ENCODE data around the gene CYP2W1. TPM values are rescaled to one million over a fixed set of nuclear protein-coding genes. Genes with fewer than 3 reads are reported as not detected.
"Not testable (repeated sequence)": the region's sequence is repeated elsewhere in the genome, so short reads cannot be mapped to it uniquely, and the experiment has no call there.

CYP2W1 gene
- polyA plus RNA-seq, 3 donors from 2014 or later = not detected

DNA sequence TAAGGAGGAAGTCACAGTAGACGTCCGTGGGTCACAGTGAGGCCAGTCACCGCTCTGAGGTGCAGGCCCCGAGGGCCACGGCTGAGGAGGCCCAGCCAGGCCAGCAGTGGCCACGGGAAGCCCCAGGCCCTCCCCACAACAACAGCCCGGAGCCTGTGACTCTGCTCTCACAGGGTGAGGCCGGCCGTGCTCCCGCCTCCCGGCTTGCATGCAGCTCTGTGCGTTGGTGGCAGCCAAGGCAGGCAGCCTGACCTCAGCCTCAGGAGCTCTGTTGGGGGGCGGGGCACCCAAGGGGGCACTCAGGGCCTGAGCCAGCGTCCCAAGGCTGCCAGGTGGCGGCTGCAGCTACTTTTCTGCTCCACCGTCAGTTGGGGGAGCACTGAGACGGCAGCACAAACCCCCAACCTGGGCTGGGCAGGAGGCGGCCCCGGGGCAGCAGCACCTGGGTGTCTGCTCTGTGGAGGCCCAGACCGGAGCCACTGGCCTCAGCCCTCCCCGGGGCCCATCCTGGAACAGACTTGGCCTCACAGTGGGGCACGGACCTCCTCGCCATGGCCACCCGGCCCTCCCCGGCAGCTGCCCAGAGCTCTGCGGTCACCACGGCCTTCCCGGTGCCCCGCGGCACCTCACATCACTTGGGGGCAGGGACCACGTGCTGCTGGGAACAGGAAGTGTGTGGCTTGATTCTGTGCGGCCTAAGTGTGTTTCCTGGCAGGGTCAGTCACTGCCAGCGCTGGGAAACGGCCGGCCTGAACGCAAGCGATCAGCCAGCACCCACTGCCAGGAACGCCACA lies 13.3 kb downstream of the CYP2W1 start:
- no peak for DNase-seq
- H3K36me3 Mint-ChIP-seq = peaks cover 0 to 5% (median 4%) of the 10 kb centered on the region in 3 donors

DNA sequence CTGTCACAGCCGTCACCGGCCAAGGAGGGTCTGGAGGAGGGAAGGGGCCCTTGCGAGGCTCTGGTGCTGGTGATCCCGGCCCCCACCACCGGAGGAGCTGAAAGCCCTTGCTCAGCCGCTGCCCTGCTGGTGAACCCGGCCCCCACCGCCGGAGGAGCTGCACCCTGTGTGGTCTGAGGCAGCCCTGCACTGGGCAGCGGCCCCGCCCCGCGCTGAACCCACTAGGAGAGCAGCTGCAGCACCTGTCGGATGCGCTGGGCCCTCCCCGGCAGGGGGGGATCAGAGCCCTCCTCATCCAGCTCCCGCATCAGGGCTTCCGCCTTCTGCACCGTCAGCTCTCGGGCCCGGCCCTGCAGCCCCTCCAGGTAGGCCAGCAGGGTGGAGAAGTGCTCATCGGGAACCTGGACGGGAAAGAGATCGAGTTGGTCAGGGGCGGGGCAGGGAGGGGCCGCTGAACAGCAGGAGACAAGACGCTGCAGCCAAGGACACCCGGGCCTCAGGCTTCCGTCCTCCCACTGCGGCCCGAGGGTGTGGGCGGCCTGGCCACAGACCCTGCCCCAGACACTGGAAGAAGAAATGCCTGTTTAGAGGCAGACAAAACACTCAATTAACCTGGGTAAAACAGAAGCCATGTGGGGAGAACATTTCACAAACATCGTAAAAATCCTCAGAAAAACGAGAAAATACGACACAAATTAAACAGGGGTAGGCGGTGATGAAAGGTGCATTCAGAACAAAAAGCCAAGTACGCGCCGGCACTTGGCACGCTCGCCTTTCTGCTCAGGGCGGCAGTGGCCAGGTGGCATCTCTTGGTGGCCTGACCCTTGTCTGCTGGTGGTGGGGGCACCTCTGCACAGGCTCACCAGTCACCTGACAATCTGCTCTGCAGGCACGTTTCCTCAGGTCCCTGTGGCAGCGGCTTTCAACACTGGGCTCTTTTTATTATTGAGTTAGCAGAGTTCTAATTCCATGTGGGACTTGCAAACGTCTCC lies 14.7 kb downstream of the CYP2W1 start:
- Mint-ChIP-seq H3K4me1 (peaks cover 0 to 16% of the 10 kb centered on the region in 2 donors), H3K27ac (peak overlapping the region in 1 of 6 donors; percentile 46), H3K27me3 (ENCODE audit: low read depth in 3 of 3) (peaks cover 19 to 29% (median 23%) of the 10 kb centered on the region in 3 donors), H3K4me3 (no peak overlapping the region), H3K36me3 (peaks cover 0 to 5% (median 4%) of the 10 kb centered on the region in 3 donors), H3K9me3 (no peaks in the 10 kb centered on the region)
- no peak for DNase-seq

More for the DNA sequence above, 13.3 kb downstream of the CYP2W1 start:
- Mint-ChIP-seq H3K4me1 (peaks cover 0 to 14% of the 10 kb centered on the region in 2 donors), H3K9me3 (no peaks in the 10 kb centered on the region), H3K4me3 (no peak overlapping the region), H3K27me3 (ENCODE audit: low read depth in 3 of 3) (peaks cover 10 to 18% (median 10%) of the 10 kb centered on the region in 3 donors), H3K27ac (no peak overlapping the region)

DNA sequence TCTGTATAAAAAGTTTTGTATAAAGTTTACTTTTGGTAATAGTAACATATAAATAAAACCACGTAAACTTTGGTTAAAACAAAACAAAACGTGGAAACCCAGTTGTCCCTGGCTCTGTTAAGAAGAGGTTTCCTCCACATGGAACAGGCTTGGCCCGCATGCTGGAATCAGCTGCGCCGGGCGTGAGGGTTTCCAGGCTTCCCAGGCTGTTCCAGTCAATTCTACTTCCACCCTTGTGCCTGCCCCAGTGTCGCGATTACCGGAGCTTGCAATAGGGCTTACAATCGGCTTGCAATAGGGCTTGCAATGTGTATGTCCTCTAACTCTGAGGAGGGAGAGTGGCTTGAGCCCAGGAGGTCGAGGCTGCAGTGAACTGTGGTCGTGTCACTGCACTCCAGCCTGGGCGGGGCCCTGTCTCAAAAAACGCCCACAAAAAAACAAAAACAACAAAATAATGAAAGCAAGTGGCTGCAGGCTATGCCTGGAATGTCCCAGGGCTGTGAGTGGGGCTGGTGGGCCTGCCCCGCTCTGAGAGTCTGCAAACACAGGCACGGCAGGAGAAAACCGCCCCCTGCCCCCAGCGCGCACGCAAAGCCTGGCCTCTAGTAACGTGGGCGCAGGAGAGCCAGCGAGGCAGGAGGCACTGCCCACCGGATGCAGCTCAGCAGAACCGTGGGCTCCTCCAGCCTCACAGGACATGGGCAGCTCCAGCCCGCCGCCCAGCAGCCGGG lies 16.3 kb downstream of the CYP2W1 start:
- DNase-seq = no peak
- peaks cover 18 to 26% (median 20%) of the 10 kb centered on the region in 3 donors for H3K27me3 Mint-ChIP-seq (ENCODE audit: low read depth in 3 of 3)
- peaks cover 0 to 5% (median 4%) of the 10 kb centered on the region in 3 donors for H3K36me3 Mint-ChIP-seq
- no peaks in the 10 kb centered on the region for H3K9me3 Mint-ChIP-seq
- H3K4me1 Mint-ChIP-seq = peaks cover 0 to 11% of the 10 kb centered on the region in 2 donors
- peak overlapping the region in 1 of 6 donors; percentile 27 for H3K27ac Mint-ChIP-seq
- H3K4me3 Mint-ChIP-seq = no peak overlapping the region

DNA sequence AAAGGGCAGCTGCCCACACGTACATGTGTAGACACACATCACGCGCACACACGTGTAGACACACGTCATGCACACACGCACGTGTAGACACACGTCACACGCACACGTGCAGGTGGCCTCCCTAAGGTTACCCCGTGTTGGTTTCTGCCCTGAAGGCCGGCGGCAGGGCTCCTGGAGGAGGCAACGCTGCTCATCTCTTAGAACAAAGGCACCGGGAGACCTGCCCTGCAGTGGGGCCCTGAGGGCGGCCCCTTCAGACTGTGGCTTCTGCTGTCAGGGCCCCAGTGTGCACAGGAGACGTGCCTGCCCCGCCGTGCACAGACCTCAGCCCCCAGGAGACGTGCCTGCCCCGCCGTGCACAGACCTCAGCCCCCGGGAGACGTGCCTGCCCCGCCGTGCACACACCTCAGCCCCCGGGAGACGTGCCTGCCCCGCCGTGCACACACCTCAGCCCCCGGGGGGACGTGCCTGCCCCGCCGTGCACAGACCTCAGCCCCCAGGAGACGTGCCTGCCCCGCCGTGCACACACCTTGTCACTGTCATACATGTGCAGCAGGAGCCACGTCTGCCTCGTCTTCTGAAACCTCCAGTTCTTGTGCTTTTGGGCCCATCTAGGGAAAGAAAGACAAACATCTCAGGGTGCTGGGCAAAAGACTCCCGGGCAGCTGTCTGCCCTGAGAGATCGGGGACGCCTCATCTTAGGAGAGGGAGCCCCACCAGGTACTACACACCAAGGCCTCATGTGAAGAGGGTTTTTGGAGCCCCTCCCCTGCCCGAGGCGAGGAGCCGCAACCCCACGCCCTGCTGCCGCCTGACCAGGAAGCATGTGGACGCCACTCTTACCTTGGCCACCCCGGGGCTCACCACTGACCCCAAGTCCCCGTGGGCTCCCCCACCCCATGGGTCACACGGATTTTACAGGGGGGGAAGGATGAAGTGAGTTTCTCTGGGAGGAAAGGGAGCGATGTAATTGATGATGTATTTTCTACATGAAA lies 17.3 kb downstream of the CYP2W1 start:
- no peak overlapping the region for H3K4me3 Mint-ChIP-seq
- peaks cover 0 to 5% (median 4%) of the 10 kb centered on the region in 3 donors for H3K36me3 Mint-ChIP-seq
- H3K27ac Mint-ChIP-seq = peak overlapping the region in 1 of 6 donors; percentile 27
- H3K27me3 Mint-ChIP-seq (ENCODE audit: low read depth in 3 of 3) = peaks cover 19 to 27% (median 21%) of the 10 kb centered on the region in 3 donors
- peaks cover 0 to 11% of the 10 kb centered on the region in 2 donors for H3K4me1 Mint-ChIP-seq
- H3K9me3 Mint-ChIP-seq = no peaks in the 10 kb centered on the region
- no peak for DNase-seq

DNA sequence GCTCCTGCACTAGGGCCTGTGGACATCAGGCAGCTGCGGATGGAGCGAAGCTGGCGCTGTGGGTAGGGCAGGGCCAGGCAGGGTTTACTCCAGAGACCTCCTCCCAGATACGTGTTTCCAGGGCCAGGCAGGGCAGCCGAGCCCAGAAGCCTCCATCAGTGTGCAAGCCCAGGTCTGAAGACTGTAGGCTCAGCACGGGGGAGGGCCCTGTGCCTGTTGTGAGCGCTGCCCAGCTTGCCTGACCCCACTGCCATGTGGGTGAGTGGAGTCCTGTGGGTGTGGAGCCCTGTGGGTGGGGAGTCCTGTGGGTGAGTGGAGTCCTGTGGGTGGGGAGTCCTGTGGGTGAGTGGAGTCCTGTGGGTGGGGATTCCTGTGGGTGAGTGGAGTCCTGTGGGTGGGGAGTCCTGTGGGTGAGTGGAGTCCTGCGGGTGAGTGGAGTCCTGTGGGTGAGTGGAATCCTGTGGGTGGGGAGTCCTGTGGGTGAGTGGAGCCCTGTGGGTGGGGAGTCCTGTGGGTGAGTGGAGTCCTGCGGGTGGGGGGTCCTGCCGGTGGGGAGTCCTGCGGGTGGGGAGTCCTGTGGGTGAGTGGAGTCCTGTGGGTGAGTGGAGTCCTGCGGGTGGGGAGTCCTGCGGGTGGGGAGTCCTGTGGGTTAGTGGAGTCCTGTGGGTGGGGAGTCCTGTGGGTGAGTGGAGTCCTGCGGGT lies 18.2 kb downstream of the CYP2W1 start:
- DNase-seq = peak; percentile 40 to 62 (median 51)
- H3K27ac Mint-ChIP-seq = peak overlapping the region in 5 of 6 donors; percentile 30 to 92 (median 61)
- peaks cover 19 to 27% (median 23%) of the 10 kb centered on the region in 3 donors for H3K27me3 Mint-ChIP-seq (ENCODE audit: low read depth in 3 of 3)
- peak overlapping the region in 3 of 5 donors; percentile 18 to 36 (median 27) for H3K4me3 Mint-ChIP-seq
- peaks cover 0 to 11% of the 10 kb centered on the region in 2 donors for H3K4me1 Mint-ChIP-seq
- not testable (repeated sequence) for H3K36me3 Mint-ChIP-seq, H3K9me3 Mint-ChIP-seq

DNA sequence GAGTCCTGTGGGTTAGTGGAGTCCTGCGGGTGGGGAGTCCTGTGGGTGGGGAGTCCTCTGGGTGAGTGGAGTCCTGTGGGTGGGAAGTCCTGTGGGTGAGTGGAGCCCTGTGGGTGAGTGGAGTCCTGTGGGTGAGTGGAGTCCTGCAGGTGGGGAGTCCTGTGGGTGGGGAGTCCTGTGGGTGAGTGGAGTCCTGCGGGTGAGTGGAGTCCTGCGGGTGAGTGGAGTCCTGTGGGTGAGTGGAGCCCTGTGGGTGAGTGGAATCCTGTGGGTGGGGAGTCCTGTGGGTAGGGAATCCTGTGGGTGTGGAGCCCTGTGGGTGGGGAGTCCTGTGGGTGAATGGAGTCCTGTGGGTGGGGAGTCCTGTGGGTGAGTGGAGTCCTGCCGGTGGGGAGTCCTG lies 19.0 kb downstream of the CYP2W1 start:
- peak overlapping the region in 2 of 6 donors; percentile 61 to 92 for H3K27ac Mint-ChIP-seq
- H3K4me3 Mint-ChIP-seq = peak overlapping the region in 1 of 5 donors; percentile 40
- not testable (repeated sequence) for H3K9me3 Mint-ChIP-seq, H3K36me3 Mint-ChIP-seq
- peak; percentile 34 to 62 (median 56) for DNase-seq
- H3K4me1 Mint-ChIP-seq = peaks cover 0 to 11% of the 10 kb centered on the region in 2 donors
- peaks cover 19 to 27% (median 23%) of the 10 kb centered on the region in 3 donors for H3K27me3 Mint-ChIP-seq (ENCODE audit: low read depth in 3 of 3)

DNA sequence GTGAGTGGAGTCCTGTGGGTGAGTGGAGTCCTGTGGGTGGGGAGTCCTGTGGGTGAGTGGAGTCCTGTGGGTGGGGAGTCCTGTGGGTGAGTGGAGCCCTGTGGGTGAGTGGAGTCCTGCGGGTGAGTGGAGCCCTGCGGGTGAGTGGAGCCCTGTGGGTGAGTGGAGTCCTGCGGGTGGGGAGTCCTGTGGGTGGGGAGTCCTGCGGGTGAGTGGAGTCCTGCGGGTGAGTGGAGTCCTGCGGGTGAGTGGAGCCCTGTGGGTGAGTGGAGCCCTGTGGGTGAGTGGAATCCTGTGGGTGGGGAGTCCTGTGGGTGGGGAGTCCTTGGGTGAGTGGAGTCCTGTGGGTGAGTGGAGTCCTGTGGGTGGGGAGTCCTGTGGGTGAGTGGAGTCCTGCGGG lies 19.5 kb downstream of the CYP2W1 start:
- not testable (repeated sequence) for DNase-seq, H3K36me3 Mint-ChIP-seq, H3K9me3 Mint-ChIP-seq, H3K4me3 Mint-ChIP-seq
- Mint-ChIP-seq H3K27ac (peak overlapping the region in 2 of 6 donors; percentile 61 to 92), H3K4me1 (peaks cover 0 to 11% of the 10 kb centered on the region in 2 donors), H3K27me3 (ENCODE audit: low read depth in 3 of 3) (peaks cover 19 to 27% (median 23%) of the 10 kb centered on the region in 3 donors)

DNA sequence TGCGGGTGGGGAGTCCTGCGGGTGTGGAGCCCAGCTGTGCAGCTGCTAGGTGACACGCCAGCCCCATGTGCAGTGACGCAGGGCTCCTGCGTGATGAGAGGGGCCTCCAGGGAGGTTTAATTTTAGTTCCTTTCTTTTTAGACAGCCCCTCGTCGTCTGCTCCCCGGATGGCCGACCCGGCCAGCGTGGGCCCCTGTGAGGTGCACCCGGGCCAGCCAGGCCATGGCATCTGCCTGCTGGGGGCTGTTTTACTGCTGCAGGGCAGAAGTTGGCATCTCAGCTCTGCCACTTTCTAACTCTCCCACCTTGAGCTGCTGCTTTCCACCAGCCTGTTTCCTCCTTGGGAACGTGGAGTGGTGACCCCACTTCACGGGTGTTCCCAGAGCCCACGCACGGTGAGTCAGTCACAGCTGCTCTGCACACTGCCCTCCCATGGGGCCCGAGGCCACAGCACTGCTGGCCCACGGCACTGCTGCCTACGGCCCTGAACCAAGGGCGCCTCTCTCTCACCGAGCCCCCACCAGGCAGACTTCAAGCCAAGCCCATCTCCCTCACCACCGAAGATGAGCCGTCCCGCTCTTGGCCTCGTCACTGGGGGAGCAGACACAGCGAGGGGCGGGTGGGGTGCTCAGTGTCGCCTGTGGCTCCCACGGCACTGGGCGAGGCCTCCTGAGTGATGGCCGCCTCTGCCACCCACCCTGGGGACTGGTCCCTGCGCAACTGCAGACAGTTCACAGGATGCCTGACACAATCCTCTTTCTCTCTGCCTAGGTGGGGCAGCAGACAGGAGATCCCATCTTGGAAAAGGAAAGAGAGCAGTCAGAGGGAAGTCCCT lies 21.3 kb downstream of the CYP2W1 start:
- Mint-ChIP-seq H3K4me1 (peaks cover 0 to 14% of the 10 kb centered on the region in 2 donors), H3K4me3 (no peak overlapping the region), H3K9me3 (no peaks in the 10 kb centered on the region), H3K36me3 (peaks cover 0 to 6% (median 0%) of the 10 kb centered on the region in 3 donors), H3K27ac (no peak overlapping the region), H3K27me3 (ENCODE audit: low read depth in 3 of 3) (peaks cover 21 to 31% (median 23%) of the 10 kb centered on the region in 3 donors)
- DNase-seq = no peak

DNA sequence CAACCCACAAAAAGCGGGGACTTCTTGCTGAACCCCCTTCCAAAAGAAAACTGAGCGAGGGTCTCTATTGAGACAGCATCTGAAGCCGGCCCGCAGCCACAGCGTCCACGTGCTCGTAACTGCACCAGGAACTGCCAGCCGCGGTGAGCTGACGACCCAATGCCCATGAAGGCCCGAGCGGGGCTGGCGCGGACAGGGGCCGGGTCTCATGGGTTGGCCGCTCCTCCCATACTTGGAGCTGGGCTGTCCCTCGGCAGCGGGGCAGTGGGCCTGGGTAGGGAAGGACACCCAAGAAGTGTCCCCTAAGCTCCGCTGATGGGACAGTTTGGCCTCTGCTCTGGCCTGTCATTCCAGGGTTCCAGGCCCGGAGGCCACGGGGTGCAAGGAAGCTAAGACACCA lies 22.3 kb downstream of the CYP2W1 start:
- no peak overlapping the region for H3K27ac Mint-ChIP-seq

DNA sequence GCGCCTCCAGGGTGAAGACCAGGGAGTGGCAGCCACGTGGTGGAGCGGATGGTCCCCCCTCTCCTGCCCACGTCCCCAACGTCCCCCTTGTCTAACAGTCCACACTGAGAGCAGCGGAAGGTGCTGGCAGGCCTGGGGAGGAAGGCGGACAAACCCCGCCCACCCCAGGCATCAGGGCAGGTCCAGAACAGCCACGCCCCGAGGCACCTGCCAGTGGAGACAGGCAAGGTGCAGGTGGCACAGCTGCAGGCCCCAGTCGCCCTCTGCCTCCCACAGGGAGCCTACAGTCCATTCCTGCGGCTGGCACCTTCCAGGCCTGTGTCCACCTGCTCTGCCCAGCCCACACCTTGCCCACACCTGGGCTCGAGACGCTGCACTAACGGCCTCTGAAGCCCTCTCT lies 24.9 kb downstream of the CYP2W1 start:
- H3K36me3 Mint-ChIP-seq = peaks cover 0 to 6% (median 4%) of the 10 kb centered on the region in 3 donors
- H3K27ac Mint-ChIP-seq = no peak overlapping the region
- peaks cover 0 to 7% (median 5%) of the 10 kb centered on the region in 6 donors for H3K9me3 Mint-ChIP-seq
- peaks cover 16 to 22% (median 21%) of the 10 kb centered on the region in 3 donors for H3K27me3 Mint-ChIP-seq (ENCODE audit: low read depth in 3 of 3)
- DNase-seq = no peak
- no peak overlapping the region for H3K4me3 Mint-ChIP-seq
- H3K4me1 Mint-ChIP-seq = peaks cover 9 to 22% of the 10 kb centered on the region in 2 donors

More for the DNA sequence above, 22.3 kb downstream of the CYP2W1 start:
- Mint-ChIP-seq H3K9me3 (no peaks in the 10 kb centered on the region), H3K4me3 (no peak overlapping the region), H3K36me3 (peaks cover 0 to 6% (median 0%) of the 10 kb centered on the region in 3 donors), H3K4me1 (peaks cover 0 to 14% of the 10 kb centered on the region in 2 donors), H3K27me3 (ENCODE audit: low read depth in 3 of 3) (peaks cover 21 to 27% (median 21%) of the 10 kb centered on the region in 3 donors)
- DNase-seq = no peak
